T-cell (primary cell): ENCODE measurements around the gene WDR18. TPM values are rescaled to one million over a fixed set of nuclear protein-coding genes. Genes with fewer than 3 reads are reported as not detected.
"Not testable (repeated sequence)": the region's sequence is repeated elsewhere in the genome, so short reads cannot be mapped to it uniquely, and the experiment has no call there.

Experiments
- ATAC-seq, 4 experiments: fragments of 200-7000 bp in 3 of 4; fragments of 150-1000 bp in 1 of 4; cut with Tn5 transposase; replicated peaks in 1 of 4; 1 replicate in 3 of 4; 2 replicates in 1 of 4; pipeline ENCODE4 v1.10.0; 2021; ENCODE audit warnings: moderate library complexity in 3 of 4, mild to moderate bottlenecking in 2 of 4, moderate number of reproducible peaks in 1 of 4
- CTCF ChIA-PET, 2 donors: fragments of 300-600 bp; sonication (Branson Sonifier 250); formaldehyde crosslinking; loops; one replicate each; lab custom pipeline; 2022; ENCODE audit warnings: antibody characterized with exemption in 2 of 2; lab: Charles Lee
- POLR2A ChIA-PET, 2 donors: fragments of 300-600 bp; sonication (Branson Sonifier 250); formaldehyde crosslinking; loops; one replicate each; lab custom pipeline; 2022; ENCODE audit warnings: antibody characterized with exemption in 2 of 2; lab: Charles Lee
- DNase-seq, 35 experiments: peaks; one replicate each; pipeline versions ENCODE4 v3.0.0 to v3.0.0-alpha.2; 2013 to 2023
- H3K27ac ChIP-seq: one replicate; pipeline ENCODE4 v1.5.1; 2013; ENCODE audit warnings: low read length
- H3K27me3 ChIP-seq, 2 experiments: replicated peaks in 1 of 2; 1 replicate in 1 of 2; 2 replicates in 1 of 2; pipeline versions ENCODE4 v1.6.1 to v1.7.0; 2013; ENCODE audit warnings: low read length in 1 of 2, mixed read lengths in 1 of 2; ENCODE audit not compliant: control insufficient read depth in 2 of 2, insufficient read depth in 2 of 2; ENCODE audit errors: extremely low read depth in 1 of 2
- H3K36me3 ChIP-seq, 2 donors: 1 replicate in 1 of 2; 2 replicates in 1 of 2; pipeline versions ENCODE4 v1.6.1 to v1.7.0; 2013; ENCODE audit warnings: low read length in 1 of 2; ENCODE audit not compliant: control insufficient read depth in 2 of 2, insufficient read depth in 1 of 2; ENCODE audit errors: extremely low read depth in 1 of 2
- H3K4me1 ChIP-seq, 2 experiments: 1 replicate in 1 of 2; 2 replicates in 1 of 2; pipeline versions ENCODE4 v1.6.1 to v1.7.0; 2013; ENCODE audit warnings: low read length in 2 of 2, mixed read lengths in 1 of 2; ENCODE audit not compliant: insufficient read depth in 2 of 2, control insufficient read depth in 1 of 2; ENCODE audit errors: extremely low read depth in 1 of 2
- H3K4me3 ChIP-seq, 2 donors: 1 replicate in 1 of 2; 2 replicates in 1 of 2; pipeline versions ENCODE4 v1.5.1 to v1.7.0; 2013; ENCODE audit warnings: mild to moderate bottlenecking in 2 of 2, low read length in 1 of 2, moderate library complexity in 1 of 2; ENCODE audit not compliant: control insufficient read depth in 1 of 2; ENCODE audit errors: extremely low read depth in 1 of 2
- H3K9me3 ChIP-seq: 2 replicates; pipeline ENCODE4 v1.7.0; 2013
- H3K27ac Mint-ChIP-seq, 2 donors: one replicate each; pipeline ENCODE4 v1.8.0; 2020 to 2021; ENCODE audit warnings: mild to moderate bottlenecking in 2 of 2, mixed read lengths in 2 of 2
- H3K27me3 Mint-ChIP-seq, 2 donors: one replicate each; pipeline ENCODE4 v1.8.0; 2021 to 2022; ENCODE audit warnings: mixed read lengths in 2 of 2
- H3K36me3 Mint-ChIP-seq: one replicate; pipeline ENCODE4 v1.8.0; 2021; ENCODE audit warnings: mixed read lengths
- H3K4me1 Mint-ChIP-seq, 3 donors: one replicate each; pipeline ENCODE4 v1.8.0; 2020 to 2022; ENCODE audit warnings: mixed read lengths in 3 of 3, mild to moderate bottlenecking in 1 of 3
- H3K4me3 Mint-ChIP-seq, 3 donors: one replicate each; pipeline ENCODE4 v1.8.0; 2020 to 2022; ENCODE audit warnings: mild to moderate bottlenecking in 3 of 3, mixed read lengths in 3 of 3, moderate library complexity in 3 of 3
- H3K9me3 Mint-ChIP-seq, 3 donors: one replicate each; pipeline ENCODE4 v1.8.0; 2020 to 2022; ENCODE audit warnings: mixed read lengths in 3 of 3
- WGBS: methylation state at CpG from one replicate; pipeline ENCODE4 v1.1.5; 2013; ENCODE audit warnings: missing lambda C conversion rate; ENCODE audit not compliant: insufficient coverage; 5-methylcytosine and 5-hydroxymethylcytosine counted together
- total RNA-seq, 35 experiments: library from RNA in 6 of 35; stranded (reverse) in 6 of 35; fragments of 120-200 nt in 1 of 35; gene quantifications; one replicate each; pipeline versions ENCODE4 v1.2.1 to v1.2.4 and lab custom pipeline; 2013 to 2026

WDR18 gene
- total RNA-seq, 5 donors from 2014 or later (not counting 1 experiment from before 2014, with no cell fraction given): 24.6 to 65.9 (median 53.5) TPM

DNA sequence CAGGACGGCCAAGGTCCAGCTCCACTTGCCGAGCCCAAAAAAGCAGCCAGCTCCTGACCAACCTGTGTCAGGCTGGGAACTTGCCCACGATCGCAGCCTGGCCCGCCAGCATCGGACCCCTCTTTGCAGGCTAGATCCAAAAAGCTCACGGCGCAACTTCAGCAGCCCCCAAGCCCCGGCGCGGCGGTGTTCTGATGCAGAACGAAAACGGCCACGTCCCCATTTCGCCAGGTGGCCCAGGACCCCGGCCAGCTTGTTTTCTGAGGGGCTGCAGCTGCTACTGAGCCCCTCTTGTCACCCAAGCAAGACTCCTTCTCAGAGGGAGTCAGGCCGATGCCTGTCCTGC, 35.4 kb downstream of the WDR18 start:
- POLR2A ChIA-PET: interaction anchor here in 1 of 2 donors (0.9 kb wide), 1 partner anchor 18 kb away, joined by 3 read pairs; no protein-coding TSS in a partner anchor
- Histone ChIP-seq H3K27me3 (no peaks in the 10 kb centered on the region), H3K4me3 (peak overlapping the region; percentile 80 to 93), H3K9me3 (no peaks in the 10 kb centered on the region), H3K27ac (no peak overlapping the region), H3K4me1 (peaks cover 10 to 75% of the 10 kb centered on the region in 2 experiments), H3K36me3 (peaks cover 0 to 9% of the 10 kb centered on the region in 2 donors)
- peaks cover 0 to 2% of the 10 kb centered on the region in 2 donors for H3K27me3 Mint-ChIP-seq
- H3K4me1 Mint-ChIP-seq: peaks cover 34 to 54% (median 47%) of the 10 kb centered on the region in 3 donors
- no peaks in the 10 kb centered on the region for H3K36me3 Mint-ChIP-seq
- H3K9me3 Mint-ChIP-seq: no peaks in the 10 kb centered on the region
- CTCF ChIA-PET: interaction anchor here (0.6 to 0.7 kb wide), 2 partner anchors 15 to 21 kb away, joined by 3 read pairs; no protein-coding TSS in a partner anchor
- no peak for DNase-seq
- ATAC-seq: no peak
- peak overlapping the region; percentile 89 to 90 (median 89) for H3K4me3 Mint-ChIP-seq
- WGBS: 76% methylated on average over 17 of the region's 18 CpGs
- peak overlapping the region in 1 of 2 donors; percentile 89 for H3K27ac Mint-ChIP-seq

DNA sequence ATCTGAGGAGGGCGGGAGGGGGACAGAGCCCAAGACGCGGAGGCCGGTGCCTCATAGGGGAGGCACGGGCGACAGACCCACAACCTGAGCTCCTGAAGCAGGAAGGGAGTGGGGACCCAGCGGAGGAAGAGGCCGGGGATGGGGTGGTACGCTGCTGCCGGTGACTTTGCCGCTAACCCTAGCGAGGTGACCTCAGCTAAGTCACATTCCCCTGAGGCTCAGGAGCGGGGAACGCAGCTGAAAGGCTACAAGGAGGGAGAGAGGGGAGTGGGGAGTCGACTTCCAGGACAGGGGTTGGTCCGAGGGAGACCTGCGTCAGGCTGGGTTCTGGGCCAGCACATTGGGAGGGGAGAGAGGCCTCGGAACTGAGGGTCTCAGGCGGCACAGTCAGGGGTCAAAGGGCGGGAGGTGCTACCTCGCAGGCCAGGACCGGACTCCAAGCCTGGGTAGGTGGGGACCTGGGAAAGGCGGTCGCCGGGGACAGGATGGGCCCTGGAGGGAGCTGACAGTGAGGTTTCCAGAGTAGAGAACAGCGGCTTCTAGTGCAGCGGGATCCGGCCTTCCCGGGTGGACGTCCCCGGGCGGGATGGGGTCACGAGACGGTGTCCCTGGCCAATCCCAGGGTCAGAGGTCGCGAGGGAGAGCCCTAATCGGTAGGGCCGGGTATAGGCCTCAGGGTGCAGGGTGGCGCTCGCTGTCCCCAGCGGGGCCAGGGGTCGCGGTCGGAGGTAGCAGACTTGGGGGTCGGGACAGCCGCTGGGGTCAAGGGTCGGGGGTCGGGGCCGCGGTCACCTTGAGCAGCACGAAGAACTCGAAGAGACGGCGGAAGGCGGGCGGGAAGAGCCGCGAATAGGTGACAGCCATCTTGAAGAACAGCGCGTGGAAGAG, 36.1 kb downstream of the WDR18 start:
- peaks cover 34 to 55% (median 47%) of the 10 kb centered on the region in 3 donors for H3K4me1 Mint-ChIP-seq
- peaks cover 0 to 9% of the 10 kb centered on the region in 2 donors for H3K36me3 ChIP-seq
- ATAC-seq: no peak

DNA sequence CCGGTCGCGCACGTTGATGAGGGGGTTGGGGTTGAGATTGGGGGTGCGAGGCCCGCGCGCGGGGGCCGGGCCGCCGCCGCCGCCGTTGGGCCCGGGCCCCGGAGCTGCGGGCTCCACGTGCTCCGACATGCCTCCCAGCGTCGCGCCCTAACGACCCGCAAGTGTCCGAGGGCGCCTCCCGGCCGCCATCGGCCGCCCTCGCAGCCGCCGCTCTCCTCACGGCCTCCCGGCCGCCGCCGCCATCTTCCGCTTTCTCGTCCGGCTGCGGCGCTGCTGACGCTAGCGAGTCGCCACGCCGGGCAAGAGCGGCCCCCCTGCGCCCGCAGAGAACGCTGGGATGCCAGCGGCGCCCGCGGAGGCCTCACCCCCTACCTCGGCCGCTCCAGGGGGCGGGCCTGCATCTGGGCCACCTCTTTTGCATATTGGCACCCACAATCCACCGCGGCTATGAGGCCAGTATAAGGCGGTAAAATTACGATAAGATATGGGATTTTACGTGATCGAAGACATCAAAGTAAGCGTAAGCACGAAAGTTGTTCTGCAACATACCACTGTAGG, 36.8 kb downstream of the WDR18 start, which contains the start of gene TMEM259:
Gene TMEM259, minus strand, starts transcription at position 256 of the 558 bp plus-strand sequence. Its CDS starts 127 bp downstream, at position 129.
- Mint-ChIP-seq H3K9me3 (no peaks in the 10 kb centered on the region), H3K27me3 (peaks cover 0 to 2% of the 10 kb centered on the region in 2 donors), H3K27ac (peak within 1 kb of the TSS; percentile 97 to 99), H3K36me3 (no peaks in the 10 kb centered on the region), H3K4me1 (peaks cover 34 to 51% (median 43%) of the 10 kb centered on the region in 3 donors), H3K4me3 (peak within 1 kb of the TSS; percentile 89 to 90 (median 89))
- Histone ChIP-seq H3K4me1 (peaks cover 10 to 71% of the 10 kb centered on the region in 2 experiments), H3K27ac (peak within 1 kb of the TSS; percentile 99), H3K9me3 (no peaks in the 10 kb centered on the region), H3K27me3 (no peaks in the 10 kb centered on the region), H3K4me3 (peak within 1 kb of the TSS; percentile 80 to 93), H3K36me3 (peaks cover 0 to 6% of the 10 kb centered on the region in 2 donors)
- ATAC-seq: peak; percentile 81 to 94 (median 92)
- POLR2A ChIA-PET: interaction anchor here (0.5 to 1.0 kb wide), 4 partner anchors 8 to 248 kb away, joined by 3 to 24 read pairs (median 4); partner anchors contain the start of genes CIRBP (in 1 of the 2) and PTBP1 (in 1 of the 2)
- CTCF ChIA-PET: interaction anchor here in 1 of 2 donors (0.6 kb wide), 1 partner anchor 122 kb away, joined by 3 read pairs; no protein-coding TSS in a partner anchor
- under 1% methylated on average over 55 of the region's 68 CpGs for WGBS
- DNase-seq: peak; percentile 94 to 98 (median 97)

More for the DNA sequence above, 36.1 kb downstream of the WDR18 start:
- Mint-ChIP-seq H3K27me3 (peaks cover 0 to 2% of the 10 kb centered on the region in 2 donors), H3K4me3 (peak overlapping the region; percentile 89 to 90 (median 89)), H3K36me3 (no peaks in the 10 kb centered on the region), H3K27ac (peak overlapping the region; percentile 85 to 89), H3K9me3 (no peaks in the 10 kb centered on the region)
- peak in 14 of 35 experiments; percentile 23 to 53 (median 42) for DNase-seq
- 2% methylated on average over 60 of the region's 60 CpGs for WGBS
- POLR2A ChIA-PET: interaction anchor here (0.5 to 0.9 kb wide), 2 partner anchors 8 to 19 kb away, joined by 3 to 4 read pairs; no protein-coding TSS in a partner anchor
- Histone ChIP-seq H3K4me3 (peak overlapping the region; percentile 80 to 93), H3K27me3 (no peaks in the 10 kb centered on the region), H3K27ac (peak overlapping the region; percentile 35), H3K9me3 (no peaks in the 10 kb centered on the region), H3K4me1 (peaks cover 10 to 71% of the 10 kb centered on the region in 2 experiments)
- CTCF ChIA-PET: interaction anchor here in 1 of 2 donors (0.7 kb wide), 1 partner anchor 21 kb away, joined by 3 read pairs; no protein-coding TSS in a partner anchor

DNA sequence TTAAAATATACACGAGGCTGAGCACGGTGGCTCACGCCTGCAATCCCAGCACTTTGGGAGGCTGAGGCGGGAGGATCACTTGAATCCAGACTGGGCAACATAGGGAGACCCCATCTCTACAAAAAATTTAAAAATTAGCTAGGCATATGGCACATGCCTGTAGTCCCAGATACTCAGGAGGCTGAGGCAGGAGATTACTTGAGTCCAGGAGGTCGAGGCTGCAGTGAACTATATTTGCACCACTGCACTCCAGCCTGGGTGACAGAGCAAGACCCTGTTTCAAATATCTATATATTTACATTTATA, 39.7 kb downstream of the WDR18 start:
- H3K36me3 Mint-ChIP-seq, H3K36me3 ChIP-seq, ATAC-seq, H3K9me3 Mint-ChIP-seq, POLR2A ChIA-PET, H3K27ac Mint-ChIP-seq, H3K4me3 ChIP-seq, H3K27ac ChIP-seq, H3K9me3 ChIP-seq, H3K4me3 Mint-ChIP-seq, DNase-seq, H3K27me3 Mint-ChIP-seq, CTCF ChIA-PET, H3K27me3 ChIP-seq: not testable (repeated sequence)
- peaks cover 13 to 38% (median 18%) of the 10 kb centered on the region in 3 donors for H3K4me1 Mint-ChIP-seq
- WGBS: 100% methylated on average over 3 of the region's 5 CpGs
- H3K4me1 ChIP-seq: peaks cover 9 to 53% of the 10 kb centered on the region in 2 experiments

DNA sequence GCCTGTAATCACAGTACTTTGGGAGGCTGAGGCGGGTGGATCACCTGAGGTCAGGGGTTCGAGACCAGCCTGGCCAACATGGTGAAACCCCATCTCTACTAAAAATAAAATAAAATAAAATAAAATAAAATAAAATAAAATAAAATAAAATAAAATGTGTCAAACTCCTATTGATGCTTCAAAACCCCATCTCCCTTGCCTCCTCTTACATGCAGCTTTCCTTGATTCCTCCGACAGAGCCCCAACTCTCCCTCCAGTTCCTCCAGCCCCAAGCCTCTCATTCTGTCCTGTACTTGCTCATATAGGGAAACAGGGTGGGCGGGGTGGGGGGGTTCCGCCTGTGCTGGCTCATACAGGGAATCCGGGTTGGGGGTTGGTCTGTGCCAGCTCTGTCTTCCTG, 40.9 kb downstream of the WDR18 start:
- H3K27me3 Mint-ChIP-seq, H3K9me3 Mint-ChIP-seq, H3K4me3 ChIP-seq, H3K27ac Mint-ChIP-seq, H3K27me3 ChIP-seq, CTCF ChIA-PET, DNase-seq, H3K36me3 Mint-ChIP-seq, H3K27ac ChIP-seq, ATAC-seq, H3K9me3 ChIP-seq, H3K36me3 ChIP-seq, H3K4me3 Mint-ChIP-seq: not testable (repeated sequence)
- POLR2A ChIA-PET: interaction anchor here in 1 of 2 donors (0.5 kb wide), 1 partner anchor 12 kb away, joined by 4 read pairs; no protein-coding TSS in a partner anchor
- H3K4me1 Mint-ChIP-seq: peaks cover 18 to 33% (median 18%) of the 10 kb centered on the region in 3 donors
- WGBS: 40% methylated on average over 1 of the region's 6 CpGs
- peaks cover 10 to 53% of the 10 kb centered on the region in 2 experiments for H3K4me1 ChIP-seq
